Activated T-cell treated with anti-CD3 and anti-CD28 coated beads, Interleukin-2, amount 50 U/mL, for 48 hours (primary cell): ENCODE measurements around the gene BACH1.
A peak's percentile ranks its signal among the peaks of the same experiment; 100 is the strongest.
"Not testable (repeated sequence)": the region's sequence is repeated elsewhere in the genome, so short reads cannot be mapped to it uniquely, and the experiment has no call there.

Experiments
- DNase-seq, 2 experiments: peaks; one replicate each; pipeline ENCODE4 v3.0.0-alpha.2; 2020

Gene BACH1

GRCh38 chr21:29298348-29299045 is at the start of gene BACH1:
BACH1 (plus strand) TSS chr21:29298922; CDS start chr21:29321281, 22,359 bp downstream.
- peak; percentile 84 to 91 for DNase-seq

GRCh38 chr21:29249289-29249688 is 49.4 kb upstream of the BACH1 start:
- DNase-seq: not testable (repeated sequence)

GRCh38 chr21:29250636-29251035 is 48.1 kb upstream of the BACH1 start:
- DNase-seq: no peak

GRCh38 chr21:29253861-29254260 is 44.9 kb upstream of the BACH1 start:
- DNase-seq: not testable (repeated sequence)

- DNase-seq: no peak
Observed at GRCh38 chr21:29254550-29254949, 44.2 kb upstream of the BACH1 start.

GRCh38 chr21:29256126-29256910 is 42.4 kb upstream of the BACH1 start:
- DNase-seq: no peak

GRCh38 chr21:29257701-29258100 is 41.0 kb upstream of the BACH1 start:
- DNase-seq: no peak

GRCh38 chr21:29258626-29259338 is 39.9 kb upstream of the BACH1 start:
- no peak for DNase-seq

- no peak for DNase-seq
Observed at GRCh38 chr21:29260461-29260860, 38.3 kb upstream of the BACH1 start.

- DNase-seq: no peak
Observed at GRCh38 chr21:29261555-29262540, 36.9 kb upstream of the BACH1 start.

- DNase-seq: no peak
Observed at GRCh38 chr21:29264721-29265120, 34.0 kb upstream of the BACH1 start.

- DNase-seq: peak in 1 of 2 experiments; percentile 48
Observed at GRCh38 chr21:29265690-29266479, 32.8 kb upstream of the BACH1 start.

- no peak for DNase-seq
Observed at GRCh38 chr21:29267666-29268065, 31.1 kb upstream of the BACH1 start.

- DNase-seq: no peak
Observed at GRCh38 chr21:29271927-29272333, 26.8 kb upstream of the BACH1 start.

GRCh38 chr21:29277442-29277841 is 21.3 kb upstream of the BACH1 start:
- DNase-seq: no peak

- DNase-seq: no peak
Observed at GRCh38 chr21:29279558-29279957, 19.2 kb upstream of the BACH1 start.

GRCh38 chr21:29281801-29282200 is 16.9 kb upstream of the BACH1 start:
- DNase-seq: not testable (repeated sequence)

- DNase-seq: no peak
Observed at GRCh38 chr21:29287383-29287782, 11.3 kb upstream of the BACH1 start.

GRCh38 chr21:29288239-29288638 is 10.5 kb upstream of the BACH1 start:
- no peak for DNase-seq

- DNase-seq: no peak
Observed at GRCh38 chr21:29289317-29289716, 9.4 kb upstream of the BACH1 start.

- DNase-seq: no peak
Observed at GRCh38 chr21:29290240-29290639, 8.5 kb upstream of the BACH1 start.
